K562 (cell line): ENCODE measurements around the gene NUCKS1. TPM values are rescaled to one million over a fixed set of nuclear protein-coding genes. Genes with fewer than 3 reads are reported as not detected.
A peak's percentile ranks its signal among the peaks of the same experiment; 100 is the strongest.

Source experiments
- CBFB ChIP-seq: sonication (generic); formaldehyde crosslinking; IDR thresholded peaks from 2 replicates; pipeline ENCODE4 v1.4.0; 2020; ENCODE audit warnings: mild to moderate bottlenecking, missing genetic modification reagents
- NRF1 ChIP-seq, 2 experiments: fragments of 450-650 bp; IDR thresholded peaks in 1 of 2; conservative IDR thresholded peaks in 1 of 2; 2 replicates each; pipeline ENCODE4 v1.6.1; 2014; ENCODE audit warnings: mild to moderate bottlenecking in 2 of 2
- POLR2A ChIP-seq: fragments of 450-650 bp; conservative IDR thresholded peaks from 2 replicates; pipeline ENCODE4 v1.6.1; 2016
- SMC3 ChIP-seq: conservative IDR thresholded peaks from 2 replicates; pipeline ENCODE4 v1.6.1; 2011; ENCODE audit warnings: low read depth, low read length, improper control_type of control experiment; ENCODE audit not compliant: insufficient read depth
- polyA plus RNA-seq, 8 experiments: library from polyadenylated mRNA; depleted of rRNA in 4 of 8; stranded (reverse) in 5 of 8; unstranded in 3 of 8; fragments of >200 nt; fragmentation: Nextera tagmentation in 2 of 8; fragmentation: Illumina TruSeq in 1 of 8; extraction: Ambion mirVana in 2 of 8; extraction: Trizol in 1 of 8; gene quantifications; 2 replicates each; pipeline versions ENCODE4 v1.2.1 to v1.2.3, GENCODE V29; 2011 to 2014; ENCODE audit warnings: inconsistent platforms in 1 of 8, missing spikeins in 1 of 8
- total RNA-seq, 7 experiments: library from RNA; depleted of rRNA in 6 of 7; stranded (reverse); fragments of >200 nt in 6 of 7; fragmentation: Illumina TruSeq in 2 of 7; extraction: Trizol in 2 of 7; gene quantifications; 2 replicates each; pipeline versions ENCODE4 v1.2.1 to v1.2.3, GENCODE V29; 2011 to 2021; ENCODE audit warnings: low replicate concordance in 1 of 7
- TF ChIP-seq, protein P1 (sequence below), 2 experiments: fragments of 450-650 bp; formaldehyde crosslinking in 1 of 2; IDR thresholded peaks; 2 replicates each; pipeline versions ENCODE4 v1.4.0 to v1.6.1; 2014 to 2020; ENCODE audit warnings: mild to moderate bottlenecking in 2 of 2, borderline replicate concordance in 1 of 2, low read depth in 1 of 2
- TF ChIP-seq, protein P2 (sequence below): fragments of 200-800 bp; sonication (Bioruptor generic); IDR thresholded peaks from 2 replicates; pipeline ENCODE4 v1.6.1; 2017; ENCODE audit warnings: missing genetic modification characterization, missing compliant biosample characterization

Gene NUCKS1
- total and polyA plus RNA-seq, 9 of the 15 experiments (the other 6 are each of a cell fraction or from before 2014, with no cell fraction given): 66.7 to 244 (median 149) TPM

- TF ChIP-seq, protein P1, sequence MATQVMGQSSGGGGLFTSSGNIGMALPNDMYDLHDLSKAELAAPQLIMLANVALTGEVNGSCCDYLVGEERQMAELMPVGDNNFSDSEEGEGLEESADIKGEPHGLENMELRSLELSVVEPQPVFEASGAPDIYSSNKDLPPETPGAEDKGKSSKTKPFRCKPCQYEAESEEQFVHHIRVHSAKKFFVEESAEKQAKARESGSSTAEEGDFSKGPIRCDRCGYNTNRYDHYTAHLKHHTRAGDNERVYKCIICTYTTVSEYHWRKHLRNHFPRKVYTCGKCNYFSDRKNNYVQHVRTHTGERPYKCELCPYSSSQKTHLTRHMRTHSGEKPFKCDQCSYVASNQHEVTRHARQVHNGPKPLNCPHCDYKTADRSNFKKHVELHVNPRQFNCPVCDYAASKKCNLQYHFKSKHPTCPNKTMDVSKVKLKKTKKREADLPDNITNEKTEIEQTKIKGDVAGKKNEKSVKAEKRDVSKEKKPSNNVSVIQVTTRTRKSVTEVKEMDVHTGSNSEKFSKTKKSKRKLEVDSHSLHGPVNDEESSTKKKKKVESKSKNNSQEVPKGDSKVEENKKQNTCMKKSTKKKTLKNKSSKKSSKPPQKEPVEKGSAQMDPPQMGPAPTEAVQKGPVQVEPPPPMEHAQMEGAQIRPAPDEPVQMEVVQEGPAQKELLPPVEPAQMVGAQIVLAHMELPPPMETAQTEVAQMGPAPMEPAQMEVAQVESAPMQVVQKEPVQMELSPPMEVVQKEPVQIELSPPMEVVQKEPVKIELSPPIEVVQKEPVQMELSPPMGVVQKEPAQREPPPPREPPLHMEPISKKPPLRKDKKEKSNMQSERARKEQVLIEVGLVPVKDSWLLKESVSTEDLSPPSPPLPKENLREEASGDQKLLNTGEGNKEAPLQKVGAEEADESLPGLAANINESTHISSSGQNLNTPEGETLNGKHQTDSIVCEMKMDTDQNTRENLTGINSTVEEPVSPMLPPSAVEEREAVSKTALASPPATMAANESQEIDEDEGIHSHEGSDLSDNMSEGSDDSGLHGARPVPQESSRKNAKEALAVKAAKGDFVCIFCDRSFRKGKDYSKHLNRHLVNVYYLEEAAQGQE (IDR thresholded peaks at IDR 0.05; ENCODE audit: borderline replicate concordance): peak; percentile 79
- TF ChIP-seq, protein P1 (CRISPR knock-in tag; IDR thresholded peaks at IDR 0.05; ENCODE audit: low read depth): no peak
- TF ChIP-seq POLR2A: no peak
- 0 out of 4 replicates have a peak, but pooled peaks of 1 of the 2 experiments have one; percentile 18 for TF ChIP-seq NRF1 (conservative IDR thresholded peaks at IDR 0.05 in 1 of 2, IDR thresholded peaks at IDR 0.05 in 1 of 2)
- TF ChIP-seq SMC3: peak; percentile 33; the same call in 1 of the 2 replicates
- TF ChIP-seq CBFB (CRISPR knock-in tag): no peak
- TF ChIP-seq, protein P2, sequence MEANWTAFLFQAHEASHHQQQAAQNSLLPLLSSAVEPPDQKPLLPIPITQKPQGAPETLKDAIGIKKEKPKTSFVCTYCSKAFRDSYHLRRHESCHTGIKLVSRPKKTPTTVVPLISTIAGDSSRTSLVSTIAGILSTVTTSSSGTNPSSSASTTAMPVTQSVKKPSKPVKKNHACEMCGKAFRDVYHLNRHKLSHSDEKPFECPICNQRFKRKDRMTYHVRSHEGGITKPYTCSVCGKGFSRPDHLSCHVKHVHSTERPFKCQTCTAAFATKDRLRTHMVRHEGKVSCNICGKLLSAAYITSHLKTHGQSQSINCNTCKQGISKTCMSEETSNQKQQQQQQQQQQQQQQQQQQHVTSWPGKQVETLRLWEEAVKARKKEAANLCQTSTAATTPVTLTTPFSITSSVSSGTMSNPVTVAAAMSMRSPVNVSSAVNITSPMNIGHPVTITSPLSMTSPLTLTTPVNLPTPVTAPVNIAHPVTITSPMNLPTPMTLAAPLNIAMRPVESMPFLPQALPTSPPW (CRISPR knock-in tag): no peak
Observed at GRCh38 chr1:205672395-205672889, 77.5 kb downstream of the NUCKS1 start (continued).
